H1 (cell line): ENCODE data around the gene ARHGAP18.

ENCODE experiments used
- CTCF ChIP-seq, 3 experiments: IDR thresholded peaks; 1 replicate in 2 of 3; 2 replicates in 1 of 3; pipeline versions ENCODE4 v1.5.1 to v1.6.1; 2011; ENCODE audit warnings: low read length in 3 of 3, mild to moderate bottlenecking in 3 of 3, inconsistent platforms in 2 of 3, low read depth in 1 of 3, moderate library complexity in 1 of 3; ENCODE audit not compliant: insufficient read depth in 1 of 3; ENCODE audit errors: control extremely low read depth in 1 of 3
- POLR2AphosphoS5 ChIP-seq: IDR thresholded peaks from 2 replicates; pipeline ENCODE4 v1.6.1; 2011; ENCODE audit warnings: low read depth, low read length
- TAF1 ChIP-seq: IDR thresholded peaks from 2 replicates; pipeline ENCODE4 v1.6.1; 2011; ENCODE audit warnings: mild to moderate bottlenecking, low read depth, low read length

GRCh38 chr6:129679758-129680157 lies 30.2 kb downstream of the ARHGAP18 start:
- no peak for TF ChIP-seq TAF1
- TF ChIP-seq CTCF (IDR thresholded peaks at IDR 0.05; ENCODE audit: control extremely low read depth in 1 of 3, insufficient read depth in 1 of 3, low read depth in 1 of 3, low read length in 3 of 3) = no peak
- no peak for TF ChIP-seq POLR2AphosphoS5
